ENCODE results near the gene APH1B.
"Not testable (repeated sequence)": the region's sequence is repeated elsewhere in the genome, so short reads cannot be mapped to it uniquely, and the experiment has no call there.

The APH1B gene

DNA sequence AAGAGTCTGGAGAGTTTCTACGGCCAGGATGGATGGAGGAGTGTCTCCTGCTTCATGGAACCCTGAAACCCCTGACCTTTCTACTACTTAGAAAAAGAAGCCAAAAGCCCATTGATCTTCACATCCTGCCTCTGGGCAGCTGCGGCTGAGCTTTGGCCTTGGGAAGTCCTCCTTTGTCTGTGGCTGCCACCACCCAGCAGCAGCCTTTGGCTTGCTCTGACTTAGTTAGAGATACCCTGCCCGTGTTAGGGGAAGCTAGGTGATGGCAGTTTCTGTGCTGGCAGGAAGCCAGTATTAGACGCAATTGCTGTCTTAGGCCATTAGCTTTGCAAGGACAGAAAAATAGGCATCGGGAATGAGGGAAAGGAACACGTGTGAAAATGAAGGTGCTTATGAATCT lies 18.8 kb downstream of the APH1B start:
- DNase-seq (ENCODE audit: low spot score) = no peak

DNA sequence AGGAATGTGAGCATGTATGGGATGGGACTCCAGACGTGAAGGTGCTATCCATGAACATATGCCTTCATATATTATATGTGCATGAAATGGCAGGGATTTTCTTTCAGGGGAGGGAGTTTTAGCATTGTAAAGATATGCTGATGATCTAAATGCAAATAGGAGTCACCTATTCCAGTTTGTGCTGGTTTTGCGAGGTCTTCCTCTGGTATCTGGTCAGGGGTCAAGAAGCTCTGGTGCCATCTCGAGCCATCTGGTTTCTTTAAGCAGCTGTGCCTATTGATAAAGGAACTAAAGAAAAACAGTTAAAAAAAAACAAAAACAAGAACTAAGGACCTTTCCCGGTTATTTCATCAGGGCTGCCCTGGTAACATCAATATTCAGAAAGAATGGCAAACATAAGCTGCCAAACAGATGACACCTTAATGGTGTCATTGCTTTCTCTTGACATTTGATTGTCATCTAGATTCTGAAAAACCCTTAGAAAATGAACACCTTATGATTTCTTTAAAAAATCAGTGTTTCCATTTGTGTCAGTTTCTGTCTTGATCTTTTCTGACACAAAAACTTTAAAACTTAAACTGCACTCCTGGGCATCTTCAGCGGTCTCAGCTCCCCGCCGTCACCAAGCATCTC lies 22.7 kb downstream of the APH1B start:
- no peak for DNase-seq (ENCODE audit: low spot score)

- DNase-seq (ENCODE audit: low spot score) = no peak
Observed at GRCh38 chr15:63301088-63301487, 23.7 kb downstream of the APH1B start.

GRCh38 chr15:63305260-63305659 lies 27.9 kb downstream of the APH1B start:
- DNase-seq (ENCODE audit: low spot score) = no peak

GRCh38 chr15:63306492-63307073 lies 29.2 kb downstream of the APH1B start:
- no peak for DNase-seq (ENCODE audit: low spot score)

DNA sequence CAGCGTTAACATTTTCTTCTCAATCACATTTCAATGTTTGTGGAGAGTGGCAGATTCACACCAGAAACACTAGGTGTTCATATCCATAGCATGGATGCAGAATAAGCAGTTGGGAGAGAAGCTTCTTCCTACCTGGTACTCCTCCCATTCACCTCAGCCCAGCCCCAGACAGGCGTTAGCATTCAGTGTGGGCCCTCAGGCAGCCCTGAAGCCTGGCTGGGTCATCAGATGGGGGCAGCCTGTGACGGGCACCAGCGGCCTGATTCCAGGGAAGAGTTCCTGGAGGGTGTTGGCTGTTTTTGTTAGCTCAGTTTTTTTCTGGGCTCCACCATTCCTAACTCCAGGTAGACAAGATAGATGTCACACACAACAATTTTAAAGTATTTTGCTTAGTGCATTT lies 31.1 kb downstream of the APH1B start:
- DNase-seq (ENCODE audit: low spot score) = no peak

DNA sequence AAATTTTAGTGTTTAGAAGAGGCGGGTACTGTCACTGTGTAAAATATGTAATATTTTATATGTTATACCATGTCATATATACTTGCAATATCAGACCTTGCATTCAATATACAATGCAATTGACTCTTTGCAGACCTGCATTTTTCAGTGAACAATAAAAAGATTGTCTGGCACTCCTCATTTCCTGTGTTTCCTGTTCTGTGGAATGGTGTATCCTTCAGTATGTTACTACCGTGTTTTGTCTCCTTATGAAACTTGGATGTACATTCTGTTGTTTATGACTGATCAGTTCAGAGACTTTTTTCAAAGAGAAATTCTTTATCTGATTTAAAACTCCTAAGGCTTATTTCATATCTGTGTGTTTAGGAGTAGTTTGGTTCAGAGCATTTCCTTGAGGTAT lies 31.5 kb downstream of the APH1B start:
- DNase-seq (ENCODE audit: low spot score) = no peak

GRCh38 chr15:63310646-63311045 lies 33.2 kb downstream of the APH1B start:
- DNase-seq (ENCODE audit: low spot score) = no peak

GRCh38 chr15:63312286-63312685 lies 34.9 kb downstream of the APH1B start:
- DNase-seq (ENCODE audit: low spot score) = no peak

- DNase-seq (ENCODE audit: low spot score) = no peak
Observed at GRCh38 chr15:63313825-63314224, 36.4 kb downstream of the APH1B start.

DNA sequence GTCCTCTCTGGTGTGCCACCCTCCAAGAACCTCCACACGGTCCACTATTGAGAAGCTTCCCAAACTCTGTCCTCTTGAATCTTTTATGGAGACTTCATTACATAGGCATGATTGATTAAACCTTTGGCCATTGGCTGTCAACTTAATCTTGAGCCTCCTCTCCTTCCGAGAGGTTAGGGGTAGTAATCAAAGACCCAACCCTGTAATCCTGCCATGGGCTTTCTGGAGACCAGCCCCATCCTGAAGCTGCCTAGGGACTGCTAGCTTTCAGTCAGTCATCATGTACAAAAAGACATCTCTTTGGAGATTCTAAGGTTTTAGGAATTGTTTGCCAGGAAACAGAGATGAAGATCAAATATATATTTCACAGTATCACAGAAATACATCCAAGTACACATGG lies 37.0 kb downstream of the APH1B start:
- DNase-seq (ENCODE audit: low spot score) = no peak

DNA sequence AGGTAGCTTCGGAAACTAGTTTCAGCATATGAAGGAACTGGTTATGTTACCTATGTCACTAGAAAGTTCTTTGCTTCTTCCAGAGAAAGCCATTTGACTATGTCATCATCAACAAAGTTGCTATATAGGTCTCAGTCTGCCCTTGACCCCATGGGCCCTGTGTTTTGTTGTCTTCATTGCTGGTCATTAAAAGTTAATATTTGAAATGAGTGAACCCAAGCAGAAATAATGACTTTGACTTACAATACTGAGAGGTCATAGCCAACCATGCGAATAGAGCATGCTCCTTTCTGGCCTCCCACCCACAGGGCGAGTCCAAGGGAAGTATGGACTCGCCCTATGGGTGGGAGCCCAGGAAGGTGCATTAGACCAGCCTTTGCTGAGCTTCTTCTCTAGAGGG lies 40.9 kb downstream of the APH1B start:
- no peak for DNase-seq (ENCODE audit: low spot score)

DNA sequence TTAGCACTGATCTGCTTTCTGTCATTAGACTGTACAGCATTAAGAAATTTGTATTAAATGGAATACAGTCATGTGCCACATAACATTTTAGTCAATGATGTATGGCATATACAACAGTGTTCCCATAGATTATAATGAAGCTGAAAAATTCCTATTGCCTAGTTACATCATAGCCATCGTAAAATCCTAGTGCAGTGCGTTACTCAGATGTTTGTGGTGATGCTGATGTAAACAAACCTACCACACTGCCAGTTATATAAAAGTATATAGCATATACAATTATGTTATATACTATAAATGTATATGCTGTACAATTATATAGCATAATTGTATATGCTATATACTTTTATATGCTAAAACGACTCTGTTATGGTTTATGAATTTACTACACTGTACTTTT lies 41.7 kb downstream of the APH1B start:
- DNase-seq (ENCODE audit: low spot score) = no peak

DNA sequence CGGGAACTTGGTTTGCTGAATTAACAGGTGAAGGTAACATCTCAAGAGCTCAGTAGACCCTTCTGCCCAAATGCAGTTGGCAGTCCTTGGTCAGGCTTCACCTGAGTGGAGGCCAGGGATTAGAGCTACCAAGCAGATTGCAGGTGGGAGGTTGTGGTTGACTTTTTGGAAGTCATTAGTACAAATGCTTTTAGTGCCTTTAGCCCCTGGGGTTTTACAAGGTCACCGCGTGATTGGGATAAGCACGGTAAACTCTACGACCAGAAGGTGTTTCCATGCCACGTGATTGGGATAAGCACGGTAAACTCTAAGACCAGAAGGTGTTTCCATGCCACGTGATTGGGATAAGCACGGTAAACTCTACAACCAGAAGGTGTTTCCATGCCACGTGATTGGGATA lies 43.0 kb downstream of the APH1B start:
- DNase-seq (ENCODE audit: low spot score) = not testable (repeated sequence)

DNA sequence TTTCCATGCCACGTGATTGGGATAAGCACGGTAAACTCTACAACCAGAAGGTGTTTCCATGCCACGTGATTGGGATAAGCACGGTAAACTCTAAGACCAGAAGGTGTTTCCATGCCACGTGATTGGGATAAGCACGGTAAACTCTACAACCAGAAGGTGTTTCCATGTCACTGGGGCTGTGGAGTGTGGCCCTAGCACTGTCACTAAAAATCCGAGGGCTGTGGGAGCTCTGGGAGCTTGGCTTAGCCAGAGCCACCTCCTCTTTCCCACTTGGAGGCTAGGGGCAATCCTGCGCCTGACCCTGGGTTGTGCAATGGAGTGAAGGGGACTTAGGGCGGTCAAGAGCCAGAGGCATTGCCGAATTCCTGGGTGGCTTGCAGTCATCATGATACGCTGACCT lies 43.6 kb downstream of the APH1B start:
- DNase-seq (ENCODE audit: low spot score) = not testable (repeated sequence)

- no peak for DNase-seq (ENCODE audit: low spot score)
Observed at GRCh38 chr15:63321462-63321861, 44.1 kb downstream of the APH1B start.

GRCh38 chr15:63322541-63322940 lies 45.1 kb downstream of the APH1B start:
- DNase-seq (ENCODE audit: low spot score) = no peak

- peak; percentile 24 for DNase-seq (ENCODE audit: low spot score)
Observed at GRCh38 chr15:63323798-63324563, 46.6 kb downstream of the APH1B start.

GRCh38 chr15:63324770-63325169 lies 47.4 kb downstream of the APH1B start:
- no peak for DNase-seq (ENCODE audit: low spot score)

GRCh38 chr15:63327648-63328421 lies 50.4 kb downstream of the APH1B start:
- DNase-seq (ENCODE audit: low spot score) = no peak

DNA sequence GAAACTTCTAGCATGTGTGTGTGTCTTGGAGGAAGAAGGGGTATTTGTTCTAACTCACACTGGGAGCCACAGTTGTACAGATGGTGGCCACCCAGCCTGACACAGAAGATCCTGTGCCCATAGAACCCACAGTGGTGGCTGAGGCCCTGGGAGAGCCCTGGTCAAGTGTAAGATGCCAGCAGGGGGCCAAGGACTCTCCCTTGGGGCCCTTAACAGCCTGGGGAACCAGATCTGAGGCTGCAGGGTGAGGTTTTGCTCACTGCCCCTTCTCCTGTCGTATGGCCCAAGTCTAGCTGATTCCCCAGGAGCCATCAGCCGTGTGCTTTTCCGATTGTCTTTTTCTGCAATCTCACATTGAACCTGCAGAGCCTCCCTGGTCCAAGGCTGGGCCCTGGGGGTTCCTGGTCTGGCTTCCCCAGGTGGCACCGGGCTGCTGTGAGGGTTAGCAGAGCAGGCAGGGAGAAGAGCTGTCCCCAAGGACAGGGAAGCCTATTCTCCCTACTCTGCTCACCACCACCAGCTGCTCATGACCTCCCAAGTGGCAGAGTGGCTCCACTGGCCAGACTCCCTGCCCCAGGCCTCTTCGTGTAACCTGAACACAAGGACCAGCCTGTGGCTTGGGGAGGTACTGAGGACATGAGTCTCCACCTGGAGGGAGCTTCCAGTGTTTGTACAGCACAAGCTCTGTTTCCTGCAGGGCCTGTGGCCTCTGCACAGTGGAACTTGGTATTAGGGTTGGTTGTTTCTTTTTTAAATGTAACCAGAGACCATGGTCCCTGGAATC lies 52.4 kb downstream of the APH1B start:
- DNase-seq (ENCODE audit: low spot score) = no peak

- no peak for DNase-seq (ENCODE audit: low spot score)
Observed at GRCh38 chr15:63330926-63331325, 53.5 kb downstream of the APH1B start.
